NCI-H1417 treated with DMSO at 0.1 percent for 48 hours (cell line): ENCODE data around the gene STRN4.

Experiments used
- DNase-seq: peaks from one replicate; lab custom pipeline; 2025; lab: John Stamatoyannopoulos, UW

STRN4 gene

DNA sequence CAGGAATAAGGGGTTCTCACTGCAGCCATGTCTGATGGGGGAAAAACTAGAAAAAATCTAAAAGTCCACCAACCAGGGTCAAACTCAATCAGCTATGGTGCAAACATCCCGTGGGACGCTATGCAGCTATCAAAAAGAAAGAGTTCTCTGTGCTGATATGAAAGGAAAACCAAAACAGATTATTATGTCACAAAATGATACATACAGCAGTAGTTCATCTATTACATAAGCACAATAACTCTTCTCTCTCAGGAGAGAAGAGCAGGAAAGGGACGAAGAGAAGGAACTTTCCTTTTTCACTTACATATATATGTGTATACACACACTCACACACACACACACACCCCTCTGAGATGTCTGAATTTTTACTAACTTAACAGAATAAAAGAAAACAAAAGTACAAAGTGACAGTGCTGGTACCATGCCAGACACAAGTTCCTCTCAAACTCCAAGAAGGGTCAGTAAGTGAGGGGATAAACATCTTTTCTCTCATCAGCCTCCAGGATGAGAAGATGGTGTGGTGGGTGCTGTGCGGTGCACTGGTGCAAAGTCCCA lies 3.2 kb downstream of the STRN4 start:
- no peak for DNase-seq

DNA sequence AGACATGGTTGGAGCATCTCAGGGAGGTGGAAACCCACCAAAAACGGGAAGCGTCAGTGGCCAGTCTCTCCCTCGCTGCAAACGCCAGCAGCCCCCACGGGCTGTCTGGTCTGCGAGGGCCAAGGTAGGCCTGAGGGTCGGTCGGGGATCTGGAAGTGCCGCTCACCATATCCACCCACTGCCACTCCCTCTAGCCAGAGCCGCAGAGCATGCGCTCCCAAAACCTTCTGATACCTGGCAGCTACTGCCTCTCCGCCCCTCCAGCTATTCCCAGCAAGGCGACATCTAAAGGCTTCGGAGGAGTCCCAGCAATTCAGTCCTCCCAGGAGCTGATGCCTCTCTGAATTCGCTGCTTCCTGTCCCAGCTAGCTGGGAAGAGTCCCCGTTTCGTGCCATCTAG lies 4.8 kb downstream of the STRN4 start:
- DNase-seq: no peak

GRCh38 chr19:46739290-46739771 lies 6.9 kb downstream of the STRN4 start:
- DNase-seq: no peak

DNA sequence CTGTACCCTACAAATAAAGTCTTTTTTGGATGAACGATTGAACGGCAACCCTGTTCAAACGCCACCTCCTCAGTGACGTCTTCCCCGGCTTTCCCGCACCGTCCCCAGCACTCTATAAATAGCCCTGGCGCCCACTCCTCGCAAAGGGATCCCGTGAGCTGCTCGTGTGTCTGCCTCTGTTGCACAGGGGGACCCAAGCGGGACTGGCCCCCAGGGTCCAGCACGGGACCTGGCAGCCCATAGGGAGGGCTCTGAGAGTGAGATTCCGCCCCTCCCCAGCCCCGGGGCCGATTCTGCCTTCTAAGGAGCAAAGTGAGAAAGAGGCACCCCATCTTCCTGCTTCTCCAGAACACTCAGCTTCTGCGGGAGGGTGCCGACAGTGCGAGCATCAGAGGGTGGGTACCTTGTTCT lies 8.5 kb downstream of the STRN4 start:
- DNase-seq: no peak

GRCh38 chr19:46737298-46737654 lies 9.0 kb downstream of the STRN4 start:
- no peak for DNase-seq

- no peak for DNase-seq
Observed at GRCh38 chr19:46736531-46737297, 9.5 kb downstream of the STRN4 start.

DNA sequence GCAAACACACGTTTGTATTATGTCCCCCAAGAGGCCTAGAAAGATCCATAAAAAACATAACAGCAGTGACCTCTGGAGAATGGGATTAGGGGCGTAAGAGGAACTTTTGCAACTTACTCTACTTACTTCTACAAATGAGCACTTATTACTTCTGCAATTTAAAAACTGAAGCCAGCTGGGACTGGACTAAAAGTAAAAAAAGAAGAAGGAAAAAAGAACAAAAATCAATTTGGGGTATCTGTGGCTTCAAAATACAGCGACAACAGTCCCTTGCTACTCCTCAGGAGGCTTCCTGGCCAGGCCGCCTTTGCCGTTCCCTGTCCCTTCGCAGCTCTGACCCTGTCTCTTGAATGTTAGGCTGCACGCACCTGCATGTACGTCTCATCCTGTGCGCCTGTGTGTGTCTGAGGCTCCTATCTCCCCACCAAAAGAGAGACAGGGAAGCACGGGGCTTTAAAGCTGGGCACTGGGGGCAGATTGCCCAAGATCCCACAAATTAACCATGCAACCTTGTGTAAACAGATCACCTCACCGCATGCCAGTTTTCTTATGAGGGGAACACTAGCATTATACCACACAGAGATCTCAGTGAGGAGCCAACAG lies 12.5 kb downstream of the STRN4 start:
- no peak for DNase-seq

GRCh38 chr19:46732966-46733689 lies 13.1 kb downstream of the STRN4 start:
- no peak for DNase-seq

GRCh38 chr19:46732172-46732938 lies 13.9 kb downstream of the STRN4 start:
- no peak for DNase-seq

DNA sequence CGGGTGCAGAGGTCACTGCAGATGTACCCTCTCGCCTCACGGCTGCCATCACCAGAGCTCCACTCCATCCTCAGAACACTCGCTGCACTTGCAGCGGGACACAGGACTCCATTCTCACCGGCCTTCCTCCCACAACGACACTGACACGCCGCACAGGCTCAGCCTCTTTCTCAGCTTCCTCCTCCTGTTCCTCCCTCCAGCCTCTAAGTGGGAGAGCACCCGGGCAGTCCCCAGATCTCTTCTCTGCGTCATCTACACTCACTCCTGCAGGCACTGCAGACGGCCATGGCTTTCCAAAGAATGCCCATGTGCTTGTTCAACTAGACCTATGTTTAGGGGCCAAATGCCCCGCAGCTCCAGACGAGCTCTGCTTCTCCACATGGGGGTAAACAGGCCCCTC lies 14.7 kb downstream of the STRN4 start:
- DNase-seq: no peak

GRCh38 chr19:46731007-46731501 lies 15.2 kb downstream of the STRN4 start:
- no peak for DNase-seq

- DNase-seq: no peak
Observed at GRCh38 chr19:46730595-46730994, 15.7 kb downstream of the STRN4 start.

DNA sequence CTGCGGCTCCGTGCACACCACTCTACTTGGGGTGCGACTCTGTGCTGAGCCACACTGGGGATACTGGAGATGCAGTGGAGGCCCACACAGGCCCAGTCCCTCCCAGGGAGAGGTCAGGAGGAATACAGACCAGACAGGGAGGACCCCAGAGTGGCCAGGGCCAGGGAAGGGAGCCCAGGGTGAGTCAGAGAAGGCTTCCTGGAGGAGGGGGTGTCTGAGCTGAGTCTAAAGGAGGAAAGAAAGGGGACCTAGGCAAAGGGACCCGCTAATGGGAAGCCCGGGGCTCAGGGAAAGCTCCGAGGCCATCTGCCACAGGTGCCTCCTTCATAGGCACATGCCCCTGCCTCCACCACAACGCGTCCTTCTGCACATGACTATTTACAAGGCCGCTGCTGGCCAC lies 16.1 kb downstream of the STRN4 start:
- no peak for DNase-seq

DNA sequence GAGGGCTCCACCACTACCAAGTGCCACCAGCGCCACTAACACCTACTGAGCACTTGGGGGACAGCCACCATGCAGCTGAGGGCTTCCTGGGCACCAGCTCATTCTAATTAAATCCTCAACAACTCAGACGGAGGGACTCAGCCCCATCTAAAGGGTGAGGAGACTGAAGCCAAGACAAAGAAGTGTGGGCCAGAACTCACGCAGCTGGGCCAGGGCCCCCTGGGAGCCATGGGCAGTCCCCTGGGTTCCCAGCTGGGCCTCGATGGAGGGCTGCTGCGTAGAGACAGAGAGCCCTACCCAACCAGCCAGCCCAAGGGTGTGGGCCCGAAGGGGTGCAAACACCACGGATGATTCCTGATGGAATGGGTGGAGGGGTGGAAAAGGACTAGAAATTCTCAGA lies 16.6 kb downstream of the STRN4 start:
- DNase-seq: no peak

DNA sequence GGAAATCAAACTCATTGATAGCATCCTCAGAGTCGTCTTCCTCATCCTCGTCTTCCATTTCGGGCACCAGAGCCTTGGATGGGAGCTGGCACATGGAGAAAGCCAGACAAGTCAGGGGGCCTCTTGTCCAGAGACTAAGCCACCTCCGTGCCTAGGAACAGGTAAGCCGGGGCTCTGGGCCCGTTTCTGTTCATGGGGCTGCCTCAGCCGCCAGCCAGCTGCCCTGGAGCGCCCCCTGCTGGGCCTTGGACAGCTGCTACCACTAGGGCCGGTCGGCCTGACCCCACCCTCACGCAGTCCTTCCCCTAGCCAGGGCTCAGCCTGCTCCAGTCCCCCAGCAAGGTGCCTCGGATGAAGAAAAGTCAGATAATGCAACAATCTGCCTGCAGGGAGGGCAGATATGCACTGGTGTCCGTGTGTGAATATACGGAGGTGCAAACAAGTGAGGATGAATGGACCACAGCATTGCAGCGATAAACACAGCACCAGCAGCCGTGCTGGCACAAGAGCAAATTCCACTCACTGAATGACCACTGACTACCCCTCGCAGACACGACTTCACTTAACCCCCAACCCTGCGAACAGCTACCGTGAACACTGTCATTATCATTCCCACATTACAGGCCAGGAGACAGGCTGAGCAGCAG lies 17.4 kb downstream of the STRN4 start:
- DNase-seq: no peak

GRCh38 chr19:46728208-46728607 lies 18.0 kb downstream of the STRN4 start:
- no peak for DNase-seq

GRCh38 chr19:46727757-46728156 lies 18.5 kb downstream of the STRN4 start:
- no peak for DNase-seq

- DNase-seq: no peak
Observed at GRCh38 chr19:46726971-46727501, 19.2 kb downstream of the STRN4 start.

- no peak for DNase-seq
Observed at GRCh38 chr19:46726551-46726950, 19.7 kb downstream of the STRN4 start.

GRCh38 chr19:46725859-46726393 lies 20.3 kb downstream of the STRN4 start:
- DNase-seq: no peak
